Measurements from ENCODE around the gene ZC3H12A.
"Not testable (repeated sequence)": the region's sequence is repeated elsewhere in the genome, so short reads cannot be mapped to it uniquely, and the experiment has no call there.

Gene ZC3H12A

GRCh38 chr1:37493336-37494098 is 19.1 kb downstream of the ZC3H12A start:
- Histone ChIP-seq H3K9ac (no peak overlapping the region), H3K4me1 (peaks cover 10 to 28% (median 20%) of the 10 kb centered on the region in 10 experiments), H3K36me3 (peaks cover 67 to 100% (median 87%) of the 10 kb centered on the region in 11 experiments), H3K9me3 (replicated peaks in 1 of 11) (no peaks in the 10 kb centered on the region), H3K27ac (no peak overlapping the region), H3K4me3 (no peak overlapping the region), H3K27me3 (no peaks in the 10 kb centered on the region), H4K20me1 (peaks cover 0 to 11% (median 7%) of the 10 kb centered on the region in 11 experiments; a peak in 9 of 22 replicates), H3K4me2 (no peak overlapping the region)
- TF ChIP-seq Cebpa-rat (IDR thresholded peaks at IDR 0.05): no peak

- no peaks in the 10 kb centered on the region for H3K27me3 ChIP-seq
- H3K4me3 ChIP-seq: no peak overlapping the region
- no peak overlapping the region for H3K4me2 ChIP-seq
- H3K9ac ChIP-seq: no peak overlapping the region
- peaks cover 77 to 100% (median 87%) of the 10 kb centered on the region in 11 experiments for H3K36me3 ChIP-seq
- H4K20me1 ChIP-seq: peaks cover 0 to 32% (median 18%) of the 10 kb centered on the region in 11 experiments; a peak in 12 of 22 replicates
- H3K9me3 ChIP-seq (replicated peaks in 1 of 11): no peaks in the 10 kb centered on the region
- H3K27ac ChIP-seq: no peak overlapping the region
- no peak for TF ChIP-seq Cebpa-rat (IDR thresholded peaks at IDR 0.05)
- H3K4me1 ChIP-seq: peaks cover 0 to 20% (median 17%) of the 10 kb centered on the region in 10 experiments; a peak in 15 of 20 replicates
Observed at GRCh38 chr1:37495875-37496274, 21.5 kb downstream of the ZC3H12A start.

DNA sequence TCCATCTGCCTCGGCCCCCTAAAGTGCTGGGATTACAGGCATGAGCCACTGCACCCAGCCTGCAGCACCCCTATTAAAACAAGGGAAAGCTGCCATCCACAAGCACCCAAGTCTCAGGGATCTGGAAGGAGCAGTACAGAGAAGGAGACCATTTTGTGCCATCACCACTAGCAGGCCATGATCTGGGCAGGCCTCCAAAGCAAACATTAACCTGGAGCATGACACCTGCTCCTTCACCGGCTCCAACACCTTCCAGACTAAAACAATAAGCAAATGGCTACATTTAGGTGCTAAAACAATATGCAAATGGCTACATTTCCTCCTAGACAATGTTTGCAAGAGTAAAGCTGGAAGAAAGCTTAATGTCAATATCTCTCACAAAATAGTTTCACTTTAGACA is 23.5 kb downstream of the ZC3H12A start:
- Histone ChIP-seq H3K36me3 (peaks cover 85 to 100% (median 91%) of the 10 kb centered on the region in 11 experiments), H3K4me2 (no peak overlapping the region), H3K4me1 (peaks cover 0 to 2% (median under 1%) of the 10 kb centered on the region in 10 experiments; a peak in 7 of 20 replicates), H4K20me1 (peaks cover 0 to 46% (median 22%) of the 10 kb centered on the region in 11 experiments; a peak in 13 of 22 replicates), H3K27me3 (no peaks in the 10 kb centered on the region), H3K9me3 (replicated peaks in 1 of 11) (no peaks in the 10 kb centered on the region), H3K27ac (no peak overlapping the region), H3K9ac (no peak overlapping the region), H3K4me3 (no peak overlapping the region)
- no peak for TF ChIP-seq Cebpa-rat (IDR thresholded peaks at IDR 0.05)

DNA sequence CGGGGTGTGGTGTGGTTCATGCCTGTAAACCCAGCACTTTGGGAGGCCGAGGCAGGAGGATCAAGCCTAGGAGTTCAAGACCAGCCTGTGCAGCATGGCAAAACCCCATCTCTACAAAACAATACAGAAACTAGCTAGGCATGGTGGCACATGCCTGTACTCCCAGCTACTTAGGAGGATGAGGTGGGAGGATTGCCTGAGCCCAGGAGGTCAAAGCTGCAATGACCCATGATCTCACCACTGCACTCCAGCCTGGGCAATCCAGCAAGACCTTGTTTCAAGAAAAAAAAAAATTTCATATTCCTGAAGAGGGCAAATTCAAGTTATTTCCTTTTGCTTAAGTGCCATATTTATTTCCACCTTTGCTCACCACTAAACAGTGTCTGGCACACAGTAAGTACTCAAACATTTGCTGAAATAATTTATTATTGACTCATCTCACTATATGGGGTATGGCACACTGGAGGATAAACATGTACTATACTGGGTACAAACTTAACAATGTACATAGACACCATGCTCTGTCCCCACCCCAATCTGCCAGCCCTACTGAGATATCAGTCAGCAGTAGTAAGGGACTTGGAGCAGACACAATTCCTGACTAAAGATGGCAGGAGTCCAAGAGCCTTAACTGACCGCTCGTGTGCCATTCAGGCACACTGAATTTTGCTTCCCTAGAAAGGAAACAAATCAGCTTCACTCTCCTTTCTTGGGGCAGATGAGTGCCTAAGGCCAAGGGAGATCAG is 24.7 kb downstream of the ZC3H12A start:
- no peak overlapping the region for H3K9ac ChIP-seq
- H3K27me3 ChIP-seq: no peaks in the 10 kb centered on the region
- H3K4me1 ChIP-seq: no peaks in the 10 kb centered on the region
- H3K4me3 ChIP-seq: no peak overlapping the region
- peaks cover 85 to 100% (median 93%) of the 10 kb centered on the region in 11 experiments for H3K36me3 ChIP-seq
- H3K9me3 ChIP-seq (replicated peaks in 1 of 11): no peaks in the 10 kb centered on the region
- H3K27ac ChIP-seq: no peak overlapping the region
- no peak for TF ChIP-seq Cebpa-rat (IDR thresholded peaks at IDR 0.05)
- H3K4me2 ChIP-seq: no peak overlapping the region
- peaks cover 0 to 46% (median 22%) of the 10 kb centered on the region in 11 experiments; a peak in 13 of 22 replicates for H4K20me1 ChIP-seq

DNA sequence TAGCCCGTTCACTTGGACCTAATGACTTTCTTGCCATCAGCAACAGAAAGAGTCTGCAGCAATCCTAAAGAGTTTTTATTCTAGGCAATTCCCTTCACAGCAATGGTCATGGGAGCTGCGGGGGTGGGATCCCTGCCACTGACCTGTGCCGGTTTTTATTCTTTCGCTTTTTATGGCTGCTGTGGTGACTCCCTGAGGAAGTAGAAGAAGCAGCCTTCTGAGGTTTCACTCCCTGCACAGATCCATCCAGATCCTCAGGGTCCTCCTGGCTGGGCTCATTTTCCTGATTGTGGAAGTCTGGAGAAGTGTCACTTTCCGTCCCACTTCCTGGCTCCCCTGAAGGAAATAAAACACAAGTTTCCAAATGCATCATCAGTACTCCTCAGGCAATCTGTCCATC is 27.3 kb downstream of the ZC3H12A start:
- H3K4me3 ChIP-seq: no peak overlapping the region
- H3K27me3 ChIP-seq: no peaks in the 10 kb centered on the region
- no peaks in the 10 kb centered on the region for H3K9me3 ChIP-seq (replicated peaks in 1 of 11)
- H3K9ac ChIP-seq: no peak overlapping the region
- H3K36me3 ChIP-seq: peaks cover 91 to 100% (median 97%) of the 10 kb centered on the region in 11 experiments
- no peak overlapping the region for H3K27ac ChIP-seq
- TF ChIP-seq Cebpa-rat (IDR thresholded peaks at IDR 0.05): no peak
- no peaks in the 10 kb centered on the region for H3K4me1 ChIP-seq
- H3K4me2 ChIP-seq: no peak overlapping the region
- peaks cover 0 to 49% (median 36%) of the 10 kb centered on the region in 11 experiments; a peak in 13 of 22 replicates for H4K20me1 ChIP-seq

- Histone ChIP-seq H3K27me3 (no peaks in the 10 kb centered on the region), H3K9ac (no peak overlapping the region), H3K9me3 (replicated peaks in 1 of 11) (no peaks in the 10 kb centered on the region), H4K20me1 (peaks cover 0 to 54% (median 40%) of the 10 kb centered on the region in 11 experiments; a peak in 13 of 22 replicates), H3K4me1 (no peaks in the 10 kb centered on the region), H3K4me3 (no peak overlapping the region), H3K27ac (no peak overlapping the region), H3K4me2 (no peak overlapping the region), H3K36me3 (peaks cover 94 to 100% (median 98%) of the 10 kb centered on the region in 11 experiments)
- TF ChIP-seq Cebpa-rat (IDR thresholded peaks at IDR 0.05): no peak
Observed at GRCh38 chr1:37502104-37502503, 27.7 kb downstream of the ZC3H12A start.

GRCh38 chr1:37502791-37503190 is 28.4 kb downstream of the ZC3H12A start:
- Histone ChIP-seq H3K36me3 (peaks cover 96 to 100% (median 99%) of the 10 kb centered on the region in 11 experiments), H4K20me1 (peaks cover 0 to 57% (median 37%) of the 10 kb centered on the region in 11 experiments; a peak in 13 of 22 replicates)
- not testable (repeated sequence) for H3K27ac ChIP-seq; H3K4me3 ChIP-seq; H3K4me1 ChIP-seq; H3K9ac ChIP-seq; H3K9me3 ChIP-seq (replicated peaks in 1 of 11); H3K27me3 ChIP-seq; H3K4me2 ChIP-seq

DNA sequence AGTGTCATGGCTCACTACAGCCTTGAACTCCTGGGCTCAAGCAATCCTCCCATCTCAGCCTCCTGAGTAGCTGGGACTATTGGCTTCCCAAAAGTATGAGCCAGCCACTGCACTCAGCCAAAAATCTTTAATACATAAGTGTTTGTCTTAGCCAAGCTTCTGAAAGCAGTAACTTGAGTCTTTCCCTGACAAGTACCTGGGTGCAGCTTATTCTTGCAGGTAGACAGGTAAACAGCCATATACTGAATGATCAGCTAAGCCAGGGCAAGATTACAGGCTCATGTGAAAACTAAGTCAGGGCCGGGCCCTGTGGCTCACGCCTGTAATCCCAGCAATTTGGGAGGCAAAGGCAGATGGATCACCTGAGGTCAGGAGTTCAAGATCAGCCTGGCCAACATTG is 32.4 kb downstream of the ZC3H12A start:
- H3K36me3 ChIP-seq: peaks cover 93 to 100% (median 99%) of the 10 kb centered on the region in 11 experiments

DNA sequence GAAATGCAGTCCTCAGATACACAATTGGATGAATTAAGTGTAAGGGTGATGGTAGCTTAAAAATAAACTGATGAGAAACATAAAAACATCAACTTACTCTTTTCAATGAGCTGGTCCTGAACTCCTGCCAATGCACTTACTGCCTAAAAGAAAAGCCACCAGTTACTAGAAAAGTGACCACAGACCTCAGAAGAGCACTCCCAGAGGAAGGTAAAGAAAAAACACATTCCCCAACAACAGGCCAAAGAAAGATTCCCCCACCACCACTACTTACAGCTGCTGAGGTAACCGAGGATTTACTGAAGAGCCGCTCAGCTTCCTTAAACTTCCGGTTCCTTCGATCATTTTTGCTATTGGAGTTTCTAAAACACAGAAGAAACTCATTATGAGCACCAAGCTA is 34.8 kb downstream of the ZC3H12A start:
- peak overlapping the region in 7 of 11 experiments; percentile 0 to 44 (median 16); a peak in 5 of 22 replicates for H3K4me2 ChIP-seq
- peaks cover 0 to 77% (median 21%) of the 10 kb centered on the region in 11 experiments; a peak in 14 of 22 replicates for H4K20me1 ChIP-seq
- H3K27me3 ChIP-seq: no peaks in the 10 kb centered on the region
- H3K4me1 ChIP-seq: peaks cover 16 to 39% (median 28%) of the 10 kb centered on the region in 10 experiments
- H3K9me3 ChIP-seq (replicated peaks in 1 of 11): no peaks in the 10 kb centered on the region
- no peak overlapping the region for H3K27ac ChIP-seq
- H3K36me3 ChIP-seq: peaks cover 85 to 93% (median 90%) of the 10 kb centered on the region in 11 experiments
- H3K9ac ChIP-seq: no peak overlapping the region
- no peak overlapping the region for H3K4me3 ChIP-seq
- no peak for TF ChIP-seq Cebpa-rat (IDR thresholded peaks at IDR 0.05)

More for the DNA sequence above, 32.4 kb downstream of the ZC3H12A start:
- Histone ChIP-seq H3K4me2 (no peak overlapping the region), H3K9ac (no peak overlapping the region), H3K27me3 (no peaks in the 10 kb centered on the region), H3K4me1 (peaks cover 0 to 17% (median 9%) of the 10 kb centered on the region in 10 experiments; a peak in 14 of 20 replicates), H3K27ac (no peak overlapping the region), H3K9me3 (replicated peaks in 1 of 11) (no peaks in the 10 kb centered on the region), H3K4me3 (no peak overlapping the region), H4K20me1 (peaks cover 0 to 69% (median 15%) of the 10 kb centered on the region in 11 experiments; a peak in 9 of 22 replicates)
- TF ChIP-seq Cebpa-rat (IDR thresholded peaks at IDR 0.05): no peak

Measured in BLaER1 treated with 17β-estradiol and CSF1 and Interleukin-3, amounts not matched to agents 10 nM and 100 nM (cell line).